CD4-positive, alpha-beta T cell treated with Interleukin-15 for 4 hours (primary cell): ENCODE data around the gene B9D1.
"Not testable (repeated sequence)": the region's sequence is repeated elsewhere in the genome, so short reads cannot be mapped to it uniquely, and the experiment has no call there.

Experiments used
- DNase-seq: peaks from one replicate; pipeline ENCODE4 v3.0.0-alpha.2; 2020; ENCODE audit warnings: low spot score

Gene B9D1

GRCh38 chr17:19359151-19359550 is 3.4 kb downstream of the B9D1 start:
- no peak for DNase-seq

- DNase-seq: no peak
Observed at GRCh38 chr17:19357761-19358160, 4.8 kb downstream of the B9D1 start.

GRCh38 chr17:19357351-19357750 is 5.2 kb downstream of the B9D1 start:
- no peak for DNase-seq

GRCh38 chr17:19354748-19355147 is 7.8 kb downstream of the B9D1 start:
- no peak for DNase-seq

- not testable (repeated sequence) for DNase-seq
Observed at GRCh38 chr17:19353401-19353800, 9.1 kb downstream of the B9D1 start.

GRCh38 chr17:19348806-19349205 is 13.7 kb downstream of the B9D1 start:
- DNase-seq: no peak

GRCh38 chr17:19348081-19348650 is 14.4 kb downstream of the B9D1 start:
- DNase-seq: no peak

GRCh38 chr17:19347323-19348080 is 15.0 kb downstream of the B9D1 start:
- no peak for DNase-seq

- DNase-seq: no peak
Observed at GRCh38 chr17:19346351-19347255, 15.9 kb downstream of the B9D1 start.

GRCh38 chr17:19345486-19346350 is 16.8 kb downstream of the B9D1 start:
- DNase-seq: no peak

- DNase-seq: no peak
Observed at GRCh38 chr17:19345067-19345460, 17.5 kb downstream of the B9D1 start.

- DNase-seq: no peak
Observed at GRCh38 chr17:19344311-19345066, 18.0 kb downstream of the B9D1 start.

- DNase-seq: no peak
Observed at GRCh38 chr17:19343671-19344151, 18.8 kb downstream of the B9D1 start.

GRCh38 chr17:19343256-19343630 is 19.3 kb downstream of the B9D1 start:
- no peak for DNase-seq

- no peak for DNase-seq
Observed at GRCh38 chr17:19342611-19343255, 19.8 kb downstream of the B9D1 start.

- no peak for DNase-seq
Observed at GRCh38 chr17:19341641-19342610, 20.6 kb downstream of the B9D1 start.

GRCh38 chr17:19341211-19341631 is 21.3 kb downstream of the B9D1 start:
- no peak for DNase-seq

- no peak for DNase-seq
Observed at GRCh38 chr17:19339341-19339815, 23.1 kb downstream of the B9D1 start.
